ENCODE measurements around the gene TAOK3.

DNA sequence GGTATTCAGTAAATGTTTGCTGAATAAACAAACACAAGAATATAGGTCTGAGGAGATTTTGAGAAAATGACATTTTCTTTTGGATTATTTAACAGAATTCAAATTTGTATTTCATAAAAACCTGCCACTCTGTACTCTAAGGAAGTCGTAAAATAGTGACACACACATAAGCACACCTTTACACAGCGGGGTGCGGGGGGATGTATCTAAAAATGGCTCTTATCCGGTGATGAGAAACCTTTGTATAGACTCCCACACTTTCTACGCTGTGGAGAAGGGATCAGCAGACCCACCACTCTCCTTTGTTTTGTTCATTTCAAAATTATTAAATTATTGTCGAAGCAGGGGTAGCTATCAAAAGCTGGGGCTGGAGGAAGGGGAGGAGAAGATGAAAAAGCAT lies 178.7 kb downstream of the TAOK3 start:
- TF ChIP-seq, protein P1, sequence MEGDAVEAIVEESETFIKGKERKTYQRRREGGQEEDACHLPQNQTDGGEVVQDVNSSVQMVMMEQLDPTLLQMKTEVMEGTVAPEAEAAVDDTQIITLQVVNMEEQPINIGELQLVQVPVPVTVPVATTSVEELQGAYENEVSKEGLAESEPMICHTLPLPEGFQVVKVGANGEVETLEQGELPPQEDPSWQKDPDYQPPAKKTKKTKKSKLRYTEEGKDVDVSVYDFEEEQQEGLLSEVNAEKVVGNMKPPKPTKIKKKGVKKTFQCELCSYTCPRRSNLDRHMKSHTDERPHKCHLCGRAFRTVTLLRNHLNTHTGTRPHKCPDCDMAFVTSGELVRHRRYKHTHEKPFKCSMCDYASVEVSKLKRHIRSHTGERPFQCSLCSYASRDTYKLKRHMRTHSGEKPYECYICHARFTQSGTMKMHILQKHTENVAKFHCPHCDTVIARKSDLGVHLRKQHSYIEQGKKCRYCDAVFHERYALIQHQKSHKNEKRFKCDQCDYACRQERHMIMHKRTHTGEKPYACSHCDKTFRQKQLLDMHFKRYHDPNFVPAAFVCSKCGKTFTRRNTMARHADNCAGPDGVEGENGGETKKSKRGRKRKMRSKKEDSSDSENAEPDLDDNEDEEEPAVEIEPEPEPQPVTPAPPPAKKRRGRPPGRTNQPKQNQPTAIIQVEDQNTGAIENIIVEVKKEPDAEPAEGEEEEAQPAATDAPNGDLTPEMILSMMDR (IDR thresholded peaks at IDR 0.05) = no peak
- TF ChIP-seq POLR2A (IDR thresholded peaks at IDR 0.05) = no peak

All from suprapubic skin (tissue), 3 donors.